ENCODE measurements around the gene TSPAN13.

TSPAN13 gene

DNA sequence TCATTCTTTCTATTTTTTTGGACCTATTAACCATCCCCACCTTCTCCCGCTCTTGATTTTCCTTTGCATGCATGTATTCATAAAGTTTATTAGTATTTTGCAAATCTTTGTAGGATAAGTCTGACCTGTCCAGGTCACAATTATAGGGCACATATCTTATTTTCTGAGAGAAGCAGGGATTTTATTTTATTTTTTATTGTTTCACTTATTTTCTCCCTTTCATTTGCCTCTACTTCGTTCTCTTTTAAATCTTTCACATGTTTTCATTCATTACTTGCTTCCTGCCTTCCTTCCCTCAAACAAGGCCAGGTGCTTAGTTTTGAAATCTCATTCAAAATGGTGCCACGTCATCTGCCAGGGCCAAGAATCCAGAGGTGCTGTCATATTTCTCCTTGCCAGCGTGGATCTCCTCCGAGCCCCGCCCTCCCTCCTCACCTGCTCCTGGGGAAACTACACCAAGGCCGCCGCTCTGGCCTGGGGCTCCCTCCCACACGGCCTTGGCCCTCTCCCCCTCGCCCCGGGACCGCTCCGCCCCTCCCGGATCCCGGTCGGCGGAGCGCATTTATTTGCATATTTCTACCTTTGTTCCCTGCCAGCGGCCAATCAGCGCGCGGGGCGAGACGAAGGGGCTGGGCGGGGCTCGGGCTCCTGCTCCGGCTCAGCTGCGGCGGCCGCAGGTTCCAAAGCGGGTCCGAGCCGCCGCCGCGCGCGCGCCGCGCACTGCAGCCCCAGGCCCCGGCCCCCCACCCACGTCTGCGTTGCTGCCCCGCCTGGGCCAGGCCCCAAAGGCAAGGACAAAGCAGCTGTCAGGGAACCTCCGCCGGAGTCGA is at the start of gene TSPAN13:
TSS of gene TSPAN13 (plus strand) at position 654 of the 830 bp plus-strand sequence. CDS start 213 bp downstream, outside the sequence.
- Histone ChIP-seq H3K4me1 (ENCODE audit: low read length) (no peaks in the 10 kb centered on the region), H3K4me2 (ENCODE audit: low read length) (peak within 1 kb of the TSS; percentile 80), H3K9ac (ENCODE audit: low read length) (peak within 1 kb of the TSS; percentile 53), H2AFZ (ENCODE audit: low read depth, low read length) (peak within 1 kb of the TSS; percentile 89), H3K9me3 (ENCODE audit: insufficient read depth, low read length) (no peaks in the 10 kb centered on the region), H4K20me1 (ENCODE audit: insufficient read depth, low read length) (no peaks in the 10 kb centered on the region), H3K4me3 (ENCODE audit: low read length) (peak within 1 kb of the TSS; percentile 92), H3K79me2 (ENCODE audit: low read length) (no peaks in the 10 kb centered on the region), H3K27me3 (ENCODE audit: low read depth, low read length) (0 out of 2 replicates have a peak, but pooled peaks cover 10% of the 10 kb centered on the region), H3K36me3 (replicated peaks; ENCODE audit: low read depth, low read length) (no peaks in the 10 kb centered on the region), H3K27ac (ENCODE audit: low read length) (no peak within 1 kb of the TSS)
- no peak for TF ChIP-seq EZH2phosphoT487 (IDR thresholded peaks at IDR 0.05; ENCODE audit: low read depth)
- TF ChIP-seq, protein P1, sequence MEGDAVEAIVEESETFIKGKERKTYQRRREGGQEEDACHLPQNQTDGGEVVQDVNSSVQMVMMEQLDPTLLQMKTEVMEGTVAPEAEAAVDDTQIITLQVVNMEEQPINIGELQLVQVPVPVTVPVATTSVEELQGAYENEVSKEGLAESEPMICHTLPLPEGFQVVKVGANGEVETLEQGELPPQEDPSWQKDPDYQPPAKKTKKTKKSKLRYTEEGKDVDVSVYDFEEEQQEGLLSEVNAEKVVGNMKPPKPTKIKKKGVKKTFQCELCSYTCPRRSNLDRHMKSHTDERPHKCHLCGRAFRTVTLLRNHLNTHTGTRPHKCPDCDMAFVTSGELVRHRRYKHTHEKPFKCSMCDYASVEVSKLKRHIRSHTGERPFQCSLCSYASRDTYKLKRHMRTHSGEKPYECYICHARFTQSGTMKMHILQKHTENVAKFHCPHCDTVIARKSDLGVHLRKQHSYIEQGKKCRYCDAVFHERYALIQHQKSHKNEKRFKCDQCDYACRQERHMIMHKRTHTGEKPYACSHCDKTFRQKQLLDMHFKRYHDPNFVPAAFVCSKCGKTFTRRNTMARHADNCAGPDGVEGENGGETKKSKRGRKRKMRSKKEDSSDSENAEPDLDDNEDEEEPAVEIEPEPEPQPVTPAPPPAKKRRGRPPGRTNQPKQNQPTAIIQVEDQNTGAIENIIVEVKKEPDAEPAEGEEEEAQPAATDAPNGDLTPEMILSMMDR (IDR thresholded peaks at IDR 0.05; ENCODE audit: low read depth, low read length), result no peak

DNA sequence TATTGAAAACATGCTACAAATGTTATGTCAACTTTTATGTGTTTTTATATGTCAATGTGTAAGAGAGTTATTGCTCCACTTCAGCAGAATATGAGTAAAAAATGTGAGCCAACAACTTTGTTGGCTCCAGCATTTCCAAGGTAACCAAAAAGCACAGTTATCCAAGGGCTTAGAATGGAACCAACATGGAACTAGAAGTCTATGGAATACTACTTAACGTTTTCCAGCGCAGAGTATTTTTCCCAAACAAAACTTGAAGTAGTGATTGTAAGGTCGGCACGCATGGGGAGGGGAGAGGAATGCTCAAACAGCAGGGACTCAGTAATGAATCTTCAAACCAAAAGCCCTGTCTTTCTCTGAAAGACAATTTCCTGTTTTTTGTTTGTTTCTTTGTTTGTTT is 45.0 kb upstream of the TSPAN13 start:
- no peaks in the 10 kb centered on the region for H3K27me3 ChIP-seq (ENCODE audit: low read depth, low read length)
- H3K9ac ChIP-seq (ENCODE audit: low read length), result no peak overlapping the region
- H3K27ac ChIP-seq (ENCODE audit: low read length), result no peak overlapping the region
- no peaks in the 10 kb centered on the region for H3K9me3 ChIP-seq (ENCODE audit: insufficient read depth, low read length)
- H3K4me3 ChIP-seq (ENCODE audit: low read length), result no peak overlapping the region
- H3K79me2 ChIP-seq (ENCODE audit: low read length), result no peaks in the 10 kb centered on the region
- no peak overlapping the region for H2AFZ ChIP-seq (ENCODE audit: low read depth, low read length)
- H3K4me2 ChIP-seq (ENCODE audit: low read length), result no peak overlapping the region
- H3K36me3 ChIP-seq (replicated peaks; ENCODE audit: low read depth, low read length), result peaks cover 18% of the 10 kb centered on the region
- H4K20me1 ChIP-seq (ENCODE audit: insufficient read depth, low read length), result no peaks in the 10 kb centered on the region
- H3K4me1 ChIP-seq (ENCODE audit: low read length), result peaks cover 23% of the 10 kb centered on the region
- TF ChIP-seq, protein P1 (IDR thresholded peaks at IDR 0.05; ENCODE audit: low read depth, low read length), result no peak

- Histone ChIP-seq H3K36me3 (replicated peaks; ENCODE audit: low read depth, low read length) (peaks cover 15% of the 10 kb centered on the region), H3K27me3 (ENCODE audit: low read depth, low read length) (no peaks in the 10 kb centered on the region), H3K4me2 (ENCODE audit: low read length) (no peak overlapping the region), H3K27ac (ENCODE audit: low read length) (no peak overlapping the region), H3K9ac (ENCODE audit: low read length) (no peak overlapping the region), H3K4me3 (ENCODE audit: low read length) (no peak overlapping the region), H2AFZ (ENCODE audit: low read depth, low read length) (no peak overlapping the region), H3K9me3 (ENCODE audit: insufficient read depth, low read length) (no peaks in the 10 kb centered on the region), H4K20me1 (ENCODE audit: insufficient read depth, low read length) (no peaks in the 10 kb centered on the region), H3K4me1 (ENCODE audit: low read length) (peaks cover 23% of the 10 kb centered on the region), H3K79me2 (ENCODE audit: low read length) (no peaks in the 10 kb centered on the region)
- TF ChIP-seq, protein P1 (IDR thresholded peaks at IDR 0.05; ENCODE audit: low read depth, low read length), result no peak
- no peak for TF ChIP-seq EZH2phosphoT487 (IDR thresholded peaks at IDR 0.05; ENCODE audit: low read depth)
Measured at GRCh38 chr7:16708980-16709379, 44.6 kb upstream of the TSPAN13 start.

GRCh38 chr7:16710651-16711050 is 42.9 kb upstream of the TSPAN13 start:
- Histone ChIP-seq H2AFZ (ENCODE audit: low read depth, low read length) (no peak overlapping the region), H3K36me3 (replicated peaks; ENCODE audit: low read depth, low read length) (peaks cover 8% of the 10 kb centered on the region), H3K79me2 (ENCODE audit: low read length) (no peaks in the 10 kb centered on the region), H4K20me1 (ENCODE audit: insufficient read depth, low read length) (no peaks in the 10 kb centered on the region), H3K27me3 (ENCODE audit: low read depth, low read length) (no peaks in the 10 kb centered on the region), H3K9ac (ENCODE audit: low read length) (no peak overlapping the region), H3K27ac (ENCODE audit: low read length) (no peak overlapping the region), H3K9me3 (ENCODE audit: insufficient read depth, low read length) (no peaks in the 10 kb centered on the region), H3K4me3 (ENCODE audit: low read length) (no peak overlapping the region), H3K4me1 (ENCODE audit: low read length) (peaks cover 23% of the 10 kb centered on the region), H3K4me2 (ENCODE audit: low read length) (no peak overlapping the region)
- no peak for TF ChIP-seq EZH2phosphoT487 (IDR thresholded peaks at IDR 0.05; ENCODE audit: low read depth)
- TF ChIP-seq, protein P1 (IDR thresholded peaks at IDR 0.05; ENCODE audit: low read depth, low read length), result no peak

Measured in OCI-LY3 (cell line).